GM19238 (cell line): ENCODE results near the gene PRR36.
"Not testable (repeated sequence)": the region's sequence is repeated elsewhere in the genome, so short reads cannot be mapped to it uniquely, and the experiment has no call there.

Experiments
- DNase-seq: peaks from one replicate; pipeline ENCODE4 v3.0.0; 2011; ENCODE audit warnings: low spot score; ENCODE audit not compliant: insufficient read length

PRR36 gene

GRCh38 chr19:7899751-7900378, 25.7 kb upstream of the PRR36 start:
- DNase-seq: no peak

GRCh38 chr19:7898967-7899366, 24.8 kb upstream of the PRR36 start:
- no peak for DNase-seq

GRCh38 chr19:7897292-7897691, 23.1 kb upstream of the PRR36 start:
- DNase-seq: no peak

GRCh38 chr19:7895565-7895964, 21.4 kb upstream of the PRR36 start:
- no peak for DNase-seq

- DNase-seq: no peak
These were observed 20.6 kb upstream of the PRR36 start for GRCh38 chr19:7894612-7895309.

- DNase-seq: not testable (repeated sequence)
These were observed 19.3 kb upstream of the PRR36 start for GRCh38 chr19:7893362-7894101.

GRCh38 chr19:7888826-7889217, 14.6 kb upstream of the PRR36 start:
- no peak for DNase-seq

GRCh38 chr19:7888145-7888825, 14.1 kb upstream of the PRR36 start, which contains the start of gene LRRC8E:
LRRC8E (plus strand) TSS chr19:7888510; CDS start chr19:7895604, 7,094 bp downstream.
- no peak for DNase-seq

- no peak for DNase-seq
These were observed 13.4 kb upstream of the PRR36 start for GRCh38 chr19:7887408-7888144.

GRCh38 chr19:7885818-7886217, 11.6 kb upstream of the PRR36 start:
- DNase-seq: no peak

GRCh38 chr19:7883796-7884570, 9.8 kb upstream of the PRR36 start:
- DNase-seq: no peak

GRCh38 chr19:7883105-7883504, 8.9 kb upstream of the PRR36 start:
- no peak for DNase-seq

- no peak for DNase-seq
These were observed 7.7 kb upstream of the PRR36 start for GRCh38 chr19:7881910-7882309.

- no peak for DNase-seq
These were observed 5.6 kb upstream of the PRR36 start for GRCh38 chr19:7879836-7880235.

GRCh38 chr19:7879111-7879807, 5.1 kb upstream of the PRR36 start:
- no peak for DNase-seq

- DNase-seq: no peak
These were observed 3.2 kb upstream of the PRR36 start for GRCh38 chr19:7877249-7877836.

- DNase-seq: no peak
These were observed 695 bp upstream of the PRR36 start for GRCh38 chr19:7874897-7875273.

- DNase-seq: no peak
These were observed 700 bp downstream of the PRR36 start for GRCh38 chr19:7873304-7874075.
